T follicular helper cell (primary cell): Measurements from ENCODE around the gene CLEC2D.
"Not testable (repeated sequence)": the region's sequence is repeated elsewhere in the genome, so short reads cannot be mapped to it uniquely, and the experiment has no call there.

ENCODE experiments used
- DNase-seq: peaks from one replicate; pipeline ENCODE4 v3.0.0-alpha.2; 2020; ENCODE audit warnings: low read depth

CLEC2D gene

GRCh38 chr12:9699898-9700605, 30.5 kb downstream of the CLEC2D start:
- DNase-seq, result no peak

GRCh38 chr12:9700606-9700956, 31.1 kb downstream of the CLEC2D start:
- DNase-seq, result no peak

- no peak for DNase-seq
These were observed 32.1 kb downstream of the CLEC2D start for GRCh38 chr12:9701380-9702154.

GRCh38 chr12:9702255-9702654, 32.7 kb downstream of the CLEC2D start:
- DNase-seq, result peak; percentile 23

GRCh38 chr12:9704561-9704960, 35.0 kb downstream of the CLEC2D start:
- not testable (repeated sequence) for DNase-seq

- DNase-seq, result no peak
These were observed 36.7 kb downstream of the CLEC2D start for GRCh38 chr12:9706086-9706685.

GRCh38 chr12:9707356-9707755, 37.8 kb downstream of the CLEC2D start:
- DNase-seq, result no peak

- peak; percentile 56 for DNase-seq
These were observed 38.6 kb downstream of the CLEC2D start for GRCh38 chr12:9707864-9708808.

- no peak for DNase-seq
These were observed 39.3 kb downstream of the CLEC2D start for GRCh38 chr12:9708853-9709252.

- DNase-seq, result no peak
These were observed 41.3 kb downstream of the CLEC2D start for GRCh38 chr12:9710584-9711375.

- DNase-seq, result no peak
These were observed 42.2 kb downstream of the CLEC2D start for GRCh38 chr12:9711664-9712063.

GRCh38 chr12:9713032-9713558, 43.6 kb downstream of the CLEC2D start:
- not testable (repeated sequence) for DNase-seq

GRCh38 chr12:9717070-9717925, 47.8 kb downstream of the CLEC2D start:
- no peak for DNase-seq

- no peak for DNase-seq
These were observed 49.5 kb downstream of the CLEC2D start for GRCh38 chr12:9718968-9719367.

GRCh38 chr12:9719790-9720189, 50.3 kb downstream of the CLEC2D start:
- no peak for DNase-seq

- no peak for DNase-seq
These were observed 52.0 kb downstream of the CLEC2D start for GRCh38 chr12:9721394-9722092.

- no peak for DNase-seq
These were observed 54.5 kb downstream of the CLEC2D start for GRCh38 chr12:9724023-9724422.

- no peak for DNase-seq
These were observed 55.8 kb downstream of the CLEC2D start for GRCh38 chr12:9725213-9725870.

GRCh38 chr12:9727813-9728212, 58.3 kb downstream of the CLEC2D start:
- no peak for DNase-seq
